Cortex of kidney (tissue), 1 donor: ENCODE results near the gene UBAP2L.
"Not testable (repeated sequence)": the region's sequence is repeated elsewhere in the genome, so short reads cannot be mapped to it uniquely, and the experiment has no call there.

Experiments
- DNase-seq: peaks from one replicate; lab custom pipeline; 2025; lab: John Stamatoyannopoulos, UW

UBAP2L gene

DNA sequence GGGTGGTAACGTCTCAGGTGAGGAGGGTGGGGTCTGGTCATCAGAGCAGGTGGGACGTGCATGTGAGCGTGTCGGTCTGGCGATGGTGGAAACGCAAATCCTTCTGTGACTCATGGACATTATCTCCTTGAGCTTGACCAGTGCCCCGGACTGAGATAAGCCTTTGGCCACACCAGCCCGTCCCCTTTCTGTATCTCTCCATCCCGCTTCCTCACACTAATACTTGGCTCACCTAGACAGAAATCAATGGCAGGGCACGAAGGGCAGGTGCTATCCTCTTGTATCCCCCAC lies 92.3 kb downstream of the UBAP2L start:
- no peak for DNase-seq

DNA sequence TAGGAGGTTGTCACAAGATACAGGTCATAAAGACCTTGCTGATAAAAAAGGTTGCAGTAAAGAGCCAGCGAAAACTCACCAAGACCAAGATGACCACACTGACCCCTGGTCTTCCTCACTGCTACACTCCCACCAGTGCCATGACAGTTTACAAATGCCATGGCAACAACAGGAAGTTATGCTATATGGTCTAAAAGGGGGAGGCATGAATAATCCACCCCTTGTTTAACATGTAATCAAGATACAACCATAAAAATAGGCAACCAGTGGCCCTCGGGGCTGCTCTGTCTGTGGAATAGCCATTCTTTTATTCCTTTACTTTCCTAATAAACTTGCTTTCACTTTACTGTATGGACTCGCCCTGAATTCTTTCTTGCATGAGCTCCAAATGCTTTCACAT lies 93.5 kb downstream of the UBAP2L start:
- not testable (repeated sequence) for DNase-seq

DNA sequence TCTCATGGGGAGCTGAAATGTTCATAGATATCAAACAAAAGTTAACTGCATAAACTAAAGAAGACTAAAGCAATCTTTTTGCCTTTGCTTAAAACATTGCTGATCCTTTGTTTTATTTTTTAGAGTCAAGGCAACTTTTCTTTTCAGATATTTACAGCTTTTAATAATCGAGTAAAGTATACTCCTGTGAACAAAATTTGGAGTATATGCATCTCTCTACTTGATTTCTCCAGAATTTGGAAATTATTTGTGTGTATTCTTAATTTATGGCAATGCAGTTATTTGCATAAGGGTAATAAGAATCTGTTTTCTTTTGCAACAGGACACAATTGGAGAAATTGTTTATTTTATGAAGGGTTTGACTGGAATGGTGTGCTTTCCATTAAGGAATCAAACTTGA lies 95.9 kb downstream of the UBAP2L start:
- DNase-seq = no peak

DNA sequence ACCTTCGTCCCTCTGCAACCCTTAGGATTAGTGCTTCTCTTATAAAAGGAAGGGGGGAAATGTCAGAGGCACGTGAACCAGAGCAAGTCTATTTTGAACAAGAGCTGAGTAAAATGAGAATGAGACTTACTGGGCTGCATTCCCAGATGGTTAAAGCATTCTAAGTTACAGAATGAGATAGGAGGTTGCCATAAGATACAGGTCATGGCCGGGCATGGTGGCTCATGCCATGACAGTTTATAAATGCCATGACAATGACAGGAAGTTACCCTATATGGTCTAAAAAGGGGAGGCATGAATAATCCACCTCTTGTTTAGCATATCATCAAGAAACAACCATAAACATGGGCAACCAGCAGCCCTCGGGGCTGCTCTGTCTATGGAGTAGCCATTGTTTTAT lies 97.6 kb downstream of the UBAP2L start:
- DNase-seq = no peak
